ENCODE results near the gene FAM111B.

GRCh38 chr11:59119826-59120225 lies 12.8 kb downstream of the FAM111B start:
- TF ChIP-seq CTCF (IDR thresholded peaks at IDR 0.05; ENCODE audit: insufficient read depth, low read length) (no peak), REST (IDR thresholded peaks at IDR 0.05; ENCODE audit: insufficient replicate concordance, low read depth) (no peak), GABPA (IDR thresholded peaks at IDR 0.05; ENCODE audit: low read depth) (no peak), POLR2AphosphoS5 (IDR thresholded peaks at IDR 0.05; ENCODE audit: low read depth) (no peak)
